Loucy (cell line): ENCODE measurements around the gene DYNLT3.

Source experiments
- H2AFZ ChIP-seq: fragments of 200-600 bp; sonication (generic); 2 replicates; pipeline ENCODE4 v1.6.0; 2016; ENCODE audit warnings: antibody characterized with exemption, mild to moderate bottlenecking, low read length, moderate library complexity
- H3F3A ChIP-seq: fragments of 200-600 bp; 2 replicates; pipeline ENCODE4 v1.6.0; 2016; ENCODE audit warnings: antibody characterized with exemption, low read depth, mild to moderate bottlenecking
- H3K27me3 ChIP-seq: fragments of 200-600 bp; sonication (generic); 2 replicates; pipeline ENCODE4 v1.6.1; 2014; ENCODE audit warnings: low read length, mild to moderate bottlenecking; ENCODE audit not compliant: insufficient read depth, poor library complexity, severe bottlenecking
- H3K36me3 ChIP-seq: fragments of 200-600 bp; sonication (generic); 2 replicates; pipeline ENCODE4 v1.6.1; 2016; ENCODE audit warnings: low read length; ENCODE audit not compliant: insufficient read depth
- H3K4me1 ChIP-seq: fragments of 200-600 bp; sonication (generic); 2 replicates; pipeline ENCODE4 v1.5.1; 2014; ENCODE audit warnings: low read length, mild to moderate bottlenecking; ENCODE audit not compliant: insufficient read depth, poor library complexity, severe bottlenecking
- H3K4me2 ChIP-seq: fragments of 200-600 bp; sonication (generic); 2 replicates; pipeline ENCODE4 v1.6.0; 2014; ENCODE audit warnings: antibody characterized with exemption, low read length, low read depth, mild to moderate bottlenecking; ENCODE audit not compliant: poor library complexity, severe bottlenecking
- H3K4me3 ChIP-seq: fragments of 200-600 bp; sonication (generic); 2 replicates; pipeline ENCODE4 v1.5.1; 2014; ENCODE audit warnings: low read length, mild to moderate bottlenecking, mixed read lengths; ENCODE audit not compliant: poor library complexity, severe bottlenecking
- H3K79me2 ChIP-seq: fragments of 200-600 bp; sonication (generic); 2 replicates; pipeline ENCODE4 v1.6.1; 2014; ENCODE audit warnings: low read length; ENCODE audit not compliant: insufficient read depth
- H3K9ac ChIP-seq: fragments of 200-600 bp; sonication (generic); 2 replicates; pipeline ENCODE4 v1.6.0; 2014; ENCODE audit warnings: mild to moderate bottlenecking, low read depth, low read length, moderate library complexity; ENCODE audit not compliant: poor library complexity, severe bottlenecking
- H3K9me2 ChIP-seq: fragments of 200-600 bp; sonication (generic); replicated peaks from 2 replicates; pipeline ENCODE4 v1.6.1; 2016; ENCODE audit warnings: low read depth, low read length, mixed read lengths
- H3K9me3 ChIP-seq: fragments of 200-600 bp; sonication (generic); 2 replicates; pipeline ENCODE4 v1.6.1; 2014; ENCODE audit warnings: mild to moderate bottlenecking, antibody characterized with exemption, low read length, low read depth; ENCODE audit not compliant: insufficient read depth
- H4K20me1 ChIP-seq: fragments of 200-600 bp; sonication (generic); 2 replicates; pipeline ENCODE4 v1.6.0; 2014; ENCODE audit warnings: antibody characterized with exemption, low read length, mild to moderate bottlenecking; ENCODE audit not compliant: insufficient read depth, poor library complexity, severe bottlenecking
- CTCF ChIP-seq: fragments of 200-600 bp; sonication (generic); conservative IDR thresholded peaks from 2 replicates; pipeline ENCODE4 v1.5.1; 2014; ENCODE audit warnings: mild to moderate bottlenecking, antibody characterized with exemption, low read length
- EZH2phosphoT487 ChIP-seq: fragments of 200-600 bp; IDR thresholded peaks from 2 replicates; pipeline ENCODE4 v1.6.1; 2018; ENCODE audit warnings: antibody characterized with exemption, mild to moderate bottlenecking, moderate library complexity, borderline replicate concordance

The DYNLT3 gene

DNA sequence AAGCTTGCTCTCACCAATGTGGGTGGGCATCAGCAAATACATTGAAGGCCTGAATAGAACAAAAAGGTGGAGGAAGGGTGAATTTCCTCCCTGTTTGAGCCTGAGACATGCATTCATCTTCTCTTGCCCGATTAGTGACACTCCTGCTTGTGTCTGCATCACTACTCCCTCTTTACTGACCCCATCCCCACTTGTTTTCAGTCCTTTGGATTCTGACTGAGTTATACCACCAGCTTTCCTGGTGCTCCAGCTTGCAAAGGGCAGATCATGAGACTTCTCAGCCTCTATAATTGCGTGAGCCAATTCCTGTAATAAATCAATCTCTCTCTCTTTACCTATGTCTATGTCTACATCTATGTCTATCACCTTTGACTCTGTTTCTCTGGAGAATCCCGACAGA lies 47.4 kb upstream of the DYNLT3 start:
- Histone ChIP-seq H3K27me3 (no peaks in the 10 kb centered on the region), H2AFZ (no peak overlapping the region), H3K79me2 (no peaks in the 10 kb centered on the region), H3K9me2 (no peaks in the 10 kb centered on the region), H3K4me3 (no peak overlapping the region), H3K9ac (no peak overlapping the region), H3K4me2 (no peak overlapping the region), H3K36me3 (no peaks in the 10 kb centered on the region), H4K20me1 (no peaks in the 10 kb centered on the region), H3K9me3 (no peaks in the 10 kb centered on the region), H3F3A (no peaks in the 10 kb centered on the region), H3K4me1 (no peaks in the 10 kb centered on the region)
- TF ChIP-seq EZH2phosphoT487 (no peak), CTCF (no peak)

DNA sequence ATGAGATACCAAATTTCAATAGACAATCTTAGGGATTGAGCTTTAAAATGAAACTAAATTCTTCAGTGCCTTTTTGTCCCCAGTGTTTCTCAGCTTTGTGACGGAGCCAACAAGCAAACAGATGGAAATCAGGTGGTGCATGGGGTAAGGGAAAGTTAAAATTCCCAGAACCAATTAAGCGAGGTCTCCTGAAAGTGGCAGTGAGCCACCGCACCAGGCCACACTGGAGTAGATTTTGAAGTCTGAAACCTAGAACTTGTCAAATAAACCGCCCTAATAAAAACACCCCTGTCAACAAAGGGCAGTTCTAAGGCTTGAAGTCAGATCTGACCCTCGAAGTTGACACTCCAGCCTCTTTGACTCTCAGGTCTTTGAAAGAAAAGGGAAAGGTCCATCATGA lies 40.6 kb upstream of the DYNLT3 start:
- no peaks in the 10 kb centered on the region for H3K4me1 ChIP-seq
- no peaks in the 10 kb centered on the region for H3K36me3 ChIP-seq
- no peaks in the 10 kb centered on the region for H3K9me2 ChIP-seq
- H4K20me1 ChIP-seq, result no peaks in the 10 kb centered on the region
- no peaks in the 10 kb centered on the region for H3K27me3 ChIP-seq
- H3K4me2 ChIP-seq, result no peak overlapping the region
- H3K9ac ChIP-seq, result no peak overlapping the region
- no peaks in the 10 kb centered on the region for H3F3A ChIP-seq
- no peak overlapping the region for H3K4me3 ChIP-seq
- no peaks in the 10 kb centered on the region for H3K79me2 ChIP-seq
- H3K9me3 ChIP-seq, result no peaks in the 10 kb centered on the region
- H2AFZ ChIP-seq, result no peak overlapping the region
- TF ChIP-seq EZH2phosphoT487 (no peak), CTCF (no peak)

GRCh38 chrX:37887347-37887746 lies 40.0 kb upstream of the DYNLT3 start:
- no peaks in the 10 kb centered on the region for H4K20me1 ChIP-seq
- TF ChIP-seq EZH2phosphoT487, result no peak
- TF ChIP-seq CTCF, result no peak
- H3K9ac ChIP-seq, result no peak overlapping the region
- no peaks in the 10 kb centered on the region for H3K27me3 ChIP-seq
- no peaks in the 10 kb centered on the region for H3K9me2 ChIP-seq
- H3K79me2 ChIP-seq, result no peaks in the 10 kb centered on the region
- no peaks in the 10 kb centered on the region for H3K36me3 ChIP-seq
- H2AFZ ChIP-seq, result no peak overlapping the region
- H3K4me3 ChIP-seq, result no peak overlapping the region
- no peak overlapping the region for H3K4me2 ChIP-seq
- no peaks in the 10 kb centered on the region for H3F3A ChIP-seq
- no peaks in the 10 kb centered on the region for H3K4me1 ChIP-seq
- no peaks in the 10 kb centered on the region for H3K9me3 ChIP-seq
